Tibial artery (tissue), 4 donors: ENCODE measurements around the gene FANCC.

ENCODE experiments used
- DNase-seq, 2 donors: peaks; one replicate each; pipeline ENCODE4 v3.0.0-alpha.2; 2019
- H3K27ac ChIP-seq, 2 donors: fragments of 200-600 bp; sonication (generic) in 1 of 2; 1 replicate in 1 of 2; 2 replicates in 1 of 2; pipeline ENCODE4 v1.5.1; 2018 to 2019; ENCODE audit warnings: mild to moderate bottlenecking in 1 of 2
- H3K27me3 ChIP-seq, 2 donors: fragments of 200-600 bp; sonication (generic) in 1 of 2; one replicate each; pipeline versions ENCODE4 v1.5.1 to v1.6.0; 2016 to 2019
- H3K36me3 ChIP-seq, 3 donors: fragments of 200-600 bp; sonication (generic) in 2 of 3; one replicate each; pipeline ENCODE4 v1.5.1; 2016 to 2019; ENCODE audit warnings: mild to moderate bottlenecking in 2 of 3
- H3K4me1 ChIP-seq, 4 donors: fragments of 200-600 bp; sonication (generic) in 2 of 4; 1 replicate in 3 of 4; 2 replicates in 1 of 4; pipeline ENCODE4 v1.5.1; 2016 to 2019
- H3K4me3 ChIP-seq, 2 donors: fragments of 200-600 bp; sonication (generic) in 1 of 2; 1 replicate in 1 of 2; 2 replicates in 1 of 2; pipeline ENCODE4 v1.5.1; 2018 to 2019; ENCODE audit warnings: mild to moderate bottlenecking in 2 of 2
- H3K9me3 ChIP-seq, 3 donors: fragments of 200-600 bp; sonication (generic) in 1 of 3; one replicate each; pipeline ENCODE4 v1.5.1; 2016 to 2019
- intact Hi-C: fragments of 100-400 bp; cut with DNase I; formaldehyde crosslinking; loops from one replicate; pipeline ENCODE4 v1.15.0; 2023; ENCODE audit warnings: low total_unique reads
- TF ChIP-seq, protein P1 (sequence below), 2 experiments: fragments of 200-600 bp in 1 of 2; fragments of 450-650 bp in 1 of 2; IDR thresholded peaks; one replicate each; pipeline ENCODE4 v1.5.1; 2017 to 2019; ENCODE audit warnings: antibody characterized with exemption in 2 of 2, mild to moderate bottlenecking in 1 of 2, moderate library complexity in 1 of 2

FANCC gene

GRCh38 chr9:95129476-95130291, 187.8 kb downstream of the FANCC start:
- DNase-seq: no peak
- TF ChIP-seq, protein P1, sequence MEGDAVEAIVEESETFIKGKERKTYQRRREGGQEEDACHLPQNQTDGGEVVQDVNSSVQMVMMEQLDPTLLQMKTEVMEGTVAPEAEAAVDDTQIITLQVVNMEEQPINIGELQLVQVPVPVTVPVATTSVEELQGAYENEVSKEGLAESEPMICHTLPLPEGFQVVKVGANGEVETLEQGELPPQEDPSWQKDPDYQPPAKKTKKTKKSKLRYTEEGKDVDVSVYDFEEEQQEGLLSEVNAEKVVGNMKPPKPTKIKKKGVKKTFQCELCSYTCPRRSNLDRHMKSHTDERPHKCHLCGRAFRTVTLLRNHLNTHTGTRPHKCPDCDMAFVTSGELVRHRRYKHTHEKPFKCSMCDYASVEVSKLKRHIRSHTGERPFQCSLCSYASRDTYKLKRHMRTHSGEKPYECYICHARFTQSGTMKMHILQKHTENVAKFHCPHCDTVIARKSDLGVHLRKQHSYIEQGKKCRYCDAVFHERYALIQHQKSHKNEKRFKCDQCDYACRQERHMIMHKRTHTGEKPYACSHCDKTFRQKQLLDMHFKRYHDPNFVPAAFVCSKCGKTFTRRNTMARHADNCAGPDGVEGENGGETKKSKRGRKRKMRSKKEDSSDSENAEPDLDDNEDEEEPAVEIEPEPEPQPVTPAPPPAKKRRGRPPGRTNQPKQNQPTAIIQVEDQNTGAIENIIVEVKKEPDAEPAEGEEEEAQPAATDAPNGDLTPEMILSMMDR (IDR thresholded peaks at IDR 0.05): no peak
- no peaks in the 10 kb centered on the region for H3K36me3 ChIP-seq
- H3K4me3 ChIP-seq: no peak overlapping the region
- H3K4me1 ChIP-seq: peaks cover 0 to 36% (median 14%) of the 10 kb centered on the region in 4 donors
- no peaks in the 10 kb centered on the region for H3K9me3 ChIP-seq
- intact Hi-C loops: loop anchor here (5.0 kb wide), 2 partner anchors 347 to 447 kb away; no protein-coding TSS in a partner anchor
- H3K27ac ChIP-seq: no peak overlapping the region
- H3K27me3 ChIP-seq: no peaks in the 10 kb centered on the region

DNA sequence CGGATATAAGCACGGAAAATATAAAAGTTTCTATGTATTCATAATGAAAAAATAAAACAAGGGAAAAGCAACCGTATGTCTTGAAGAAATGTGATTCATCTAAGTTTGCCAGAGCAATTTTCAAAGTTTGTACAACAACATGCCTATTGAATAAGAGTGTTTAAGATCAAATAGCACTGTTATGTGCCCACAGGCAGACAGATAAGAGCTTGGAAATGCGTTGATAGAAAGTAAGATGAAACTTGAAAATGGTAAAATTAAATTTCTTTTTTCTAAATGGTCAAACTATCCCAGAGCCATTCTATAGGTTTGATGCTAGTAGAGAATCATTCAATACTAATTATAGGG, 189.4 kb downstream of the FANCC start:
- Histone ChIP-seq H3K4me3 (no peak overlapping the region), H3K4me1 (peaks cover 0 to 38% (median 14%) of the 10 kb centered on the region in 4 donors), H3K9me3 (no peaks in the 10 kb centered on the region), H3K27me3 (no peaks in the 10 kb centered on the region), H3K36me3 (no peaks in the 10 kb centered on the region), H3K27ac (no peak overlapping the region)
- intact Hi-C loops: loop anchor here (5.0 kb wide), 1 partner anchor 346 kb away; no protein-coding TSS in a partner anchor
- DNase-seq: no peak
- TF ChIP-seq, protein P1 (IDR thresholded peaks at IDR 0.05): no peak

DNA sequence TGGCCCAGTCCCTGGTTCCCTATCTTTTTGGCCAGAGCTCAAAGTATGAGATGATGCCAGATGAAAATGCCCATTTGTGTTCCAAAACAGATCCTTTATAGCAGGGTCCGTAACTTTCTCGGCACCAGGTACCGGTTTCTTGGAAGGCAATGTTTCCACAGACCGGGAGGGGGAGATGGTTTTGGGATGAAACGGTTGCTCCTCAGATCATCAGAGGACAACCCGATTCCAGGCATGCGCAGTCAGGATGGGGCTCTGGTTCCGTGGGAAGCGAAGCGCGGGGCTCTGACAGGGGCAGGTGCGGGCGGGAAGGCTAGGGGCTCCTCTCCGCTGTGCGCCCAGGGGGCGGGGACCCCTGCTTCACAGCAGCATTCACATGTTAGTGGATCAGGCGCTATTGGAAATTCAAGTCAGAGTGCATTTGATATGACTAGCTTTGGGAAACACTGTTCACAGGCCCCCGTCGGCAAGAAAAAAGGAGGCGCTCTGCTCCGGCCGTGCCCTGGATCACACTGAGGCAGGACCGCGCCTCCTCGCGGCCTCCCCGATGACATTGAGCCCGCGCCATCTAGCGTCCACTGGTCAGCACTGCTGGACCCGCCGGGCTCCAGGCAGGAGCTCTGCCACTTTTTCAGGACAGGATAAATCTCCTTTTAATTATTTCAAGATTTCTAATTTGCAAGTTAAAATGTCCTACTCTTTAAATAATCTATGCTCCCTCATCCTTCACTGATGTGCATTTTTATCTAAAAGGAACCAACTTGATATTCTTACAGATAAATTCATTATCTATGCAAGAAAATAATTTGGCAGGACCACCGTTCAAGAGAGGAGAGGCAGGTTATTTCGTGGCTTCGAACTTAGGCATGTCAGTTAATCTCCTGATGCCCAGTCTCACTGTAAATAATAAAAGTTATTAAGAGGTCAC, 190.0 kb downstream of the FANCC start:
- Histone ChIP-seq H3K4me1 (peaks cover 0 to 38% (median 14%) of the 10 kb centered on the region in 4 donors), H3K27ac (peak overlapping the region; percentile 63 to 70)

GRCh38 chr9:95126739-95127138, 190.8 kb downstream of the FANCC start:
- DNase-seq: no peak
- H3K27ac ChIP-seq: peak overlapping the region; percentile 63 to 70
- peaks cover 0 to 38% (median 14%) of the 10 kb centered on the region in 4 donors for H3K4me1 ChIP-seq
- no peaks in the 10 kb centered on the region for H3K36me3 ChIP-seq
- intact Hi-C loops: loop anchor here (5.0 kb wide), 1 partner anchor 344 kb away; no protein-coding TSS in a partner anchor
- no peaks in the 10 kb centered on the region for H3K27me3 ChIP-seq
- peak overlapping the region; percentile 43 to 51 for H3K4me3 ChIP-seq
- TF ChIP-seq, protein P1 (IDR thresholded peaks at IDR 0.05): no peak
- H3K9me3 ChIP-seq: no peaks in the 10 kb centered on the region

More for the DNA sequence above, 190.0 kb downstream of the FANCC start:
- peak; percentile 92 for DNase-seq
- H3K36me3 ChIP-seq: no peaks in the 10 kb centered on the region
- no peaks in the 10 kb centered on the region for H3K27me3 ChIP-seq
- TF ChIP-seq, protein P1 (IDR thresholded peaks at IDR 0.05): peak; percentile 95 to 98
- intact Hi-C loops: loop anchor here (5.0 kb wide), 1 partner anchor 345 kb away; no protein-coding TSS in a partner anchor
- no peaks in the 10 kb centered on the region for H3K9me3 ChIP-seq
- peak overlapping the region; percentile 43 to 51 for H3K4me3 ChIP-seq

DNA sequence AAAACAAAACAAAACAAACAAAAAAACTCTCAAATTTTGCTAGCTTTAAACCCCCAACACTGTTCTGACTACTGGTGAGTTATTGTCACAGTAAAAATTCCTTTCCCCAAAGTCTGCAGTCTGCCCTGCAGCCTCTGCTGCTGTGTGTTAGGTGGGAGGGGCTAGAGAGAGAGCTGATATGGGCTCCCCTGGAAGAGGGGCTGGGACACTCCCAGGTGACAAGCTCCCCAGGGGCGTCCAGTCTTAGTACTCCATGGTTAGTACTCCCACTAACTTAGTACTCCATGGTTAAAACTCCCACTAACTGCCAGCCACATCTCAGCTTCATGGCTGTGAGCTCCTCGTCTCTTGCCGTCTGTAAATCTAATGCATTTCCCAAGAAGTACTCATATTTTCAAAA, 191.9 kb downstream of the FANCC start:
- intact Hi-C loops: loop anchor here (5.0 kb wide), 1 partner anchor 343 kb away; no protein-coding TSS in a partner anchor

More for the DNA sequence above, 191.9 kb downstream of the FANCC start:
- no peak for DNase-seq
- Histone ChIP-seq H3K9me3 (no peaks in the 10 kb centered on the region), H3K27me3 (no peaks in the 10 kb centered on the region), H3K36me3 (no peaks in the 10 kb centered on the region), H3K4me1 (peaks cover 0 to 45% (median 12%) of the 10 kb centered on the region in 4 donors), H3K27ac (peak overlapping the region in 1 of 2 donors; percentile 70), H3K4me3 (no peak overlapping the region)
- TF ChIP-seq, protein P1 (IDR thresholded peaks at IDR 0.05): no peak
